ENCODE data around the gene TMBIM1. TPM values are rescaled to one million over a fixed set of nuclear protein-coding genes. Genes with fewer than 3 reads are reported as not detected.

TMBIM1 gene
- total and polyA plus RNA-seq, 2 experiments from 2014 or later, result 18.8 to 25.9 TPM

DNA sequence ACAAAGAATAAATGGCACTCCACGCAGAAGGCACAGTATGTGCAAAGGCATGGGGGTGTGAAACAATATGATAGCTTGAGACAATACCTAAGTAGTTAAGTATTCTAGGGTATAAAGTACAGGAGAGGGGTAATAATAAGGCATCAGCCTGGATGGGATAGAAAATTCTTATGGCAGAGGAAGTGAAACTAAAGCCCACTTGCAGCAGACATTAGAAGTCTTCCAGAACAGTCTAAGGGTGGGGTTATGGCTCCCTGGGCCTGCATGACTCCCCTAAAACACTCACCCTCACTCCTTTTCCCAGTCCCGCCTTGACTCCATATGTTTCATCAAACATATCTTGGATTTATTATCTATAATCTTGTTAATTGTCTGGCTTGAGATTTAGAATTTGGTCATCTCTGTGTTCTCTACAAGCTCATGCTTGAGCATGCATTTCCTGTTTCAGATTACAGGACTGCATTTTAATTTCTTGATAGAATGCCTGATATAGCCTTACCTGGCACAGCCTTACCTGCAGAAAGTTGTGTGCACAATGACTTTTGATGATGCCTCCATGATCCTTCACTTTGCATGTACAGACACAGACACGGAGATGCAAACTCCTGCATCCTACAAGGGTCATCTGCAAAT, 28.5 kb upstream of the TMBIM1 start:
- Histone ChIP-seq H3K27me3 (no peaks in the 10 kb centered on the region), H3K36me3 (no peaks in the 10 kb centered on the region), H3K27ac (no peak overlapping the region), H3K4me1 (ENCODE audit: low read depth) (peaks cover 26% of the 10 kb centered on the region), H3K4me3 (no peak overlapping the region), H3K9me3 (ENCODE audit: low read depth) (no peaks in the 10 kb centered on the region)
- TF ChIP-seq, protein P1, sequence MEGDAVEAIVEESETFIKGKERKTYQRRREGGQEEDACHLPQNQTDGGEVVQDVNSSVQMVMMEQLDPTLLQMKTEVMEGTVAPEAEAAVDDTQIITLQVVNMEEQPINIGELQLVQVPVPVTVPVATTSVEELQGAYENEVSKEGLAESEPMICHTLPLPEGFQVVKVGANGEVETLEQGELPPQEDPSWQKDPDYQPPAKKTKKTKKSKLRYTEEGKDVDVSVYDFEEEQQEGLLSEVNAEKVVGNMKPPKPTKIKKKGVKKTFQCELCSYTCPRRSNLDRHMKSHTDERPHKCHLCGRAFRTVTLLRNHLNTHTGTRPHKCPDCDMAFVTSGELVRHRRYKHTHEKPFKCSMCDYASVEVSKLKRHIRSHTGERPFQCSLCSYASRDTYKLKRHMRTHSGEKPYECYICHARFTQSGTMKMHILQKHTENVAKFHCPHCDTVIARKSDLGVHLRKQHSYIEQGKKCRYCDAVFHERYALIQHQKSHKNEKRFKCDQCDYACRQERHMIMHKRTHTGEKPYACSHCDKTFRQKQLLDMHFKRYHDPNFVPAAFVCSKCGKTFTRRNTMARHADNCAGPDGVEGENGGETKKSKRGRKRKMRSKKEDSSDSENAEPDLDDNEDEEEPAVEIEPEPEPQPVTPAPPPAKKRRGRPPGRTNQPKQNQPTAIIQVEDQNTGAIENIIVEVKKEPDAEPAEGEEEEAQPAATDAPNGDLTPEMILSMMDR (IDR thresholded peaks at IDR 0.05; ENCODE audit: low read depth, low read length), result no peak
- no peak for DNase-seq (ENCODE audit: low read depth in 1 of 2, low spot score in 1 of 2)

- no peak for DNase-seq (ENCODE audit: low read depth in 1 of 2, low spot score in 1 of 2)
- H3K36me3 ChIP-seq, result no peaks in the 10 kb centered on the region
- no peak overlapping the region for H3K4me3 ChIP-seq
- peaks cover 19% of the 10 kb centered on the region for H3K4me1 ChIP-seq (ENCODE audit: low read depth)
- H3K27me3 ChIP-seq, result no peaks in the 10 kb centered on the region
- H3K27ac ChIP-seq, result no peak overlapping the region
- no peaks in the 10 kb centered on the region for H3K9me3 ChIP-seq (ENCODE audit: low read depth)
- TF ChIP-seq, protein P1 (IDR thresholded peaks at IDR 0.05; ENCODE audit: low read depth, low read length), result no peak
These were observed 27.6 kb upstream of the TMBIM1 start for GRCh38 chr2:218319813-218320365.

GRCh38 chr2:218318241-218318640, 25.9 kb upstream of the TMBIM1 start:
- no peak for DNase-seq (ENCODE audit: low read depth in 1 of 2, low spot score in 1 of 2)

GRCh38 chr2:218317835-218318234, 25.5 kb upstream of the TMBIM1 start:
- Histone ChIP-seq H3K36me3 (no peaks in the 10 kb centered on the region), H3K9me3 (ENCODE audit: low read depth) (no peaks in the 10 kb centered on the region), H3K27ac (no peak overlapping the region), H3K27me3 (no peaks in the 10 kb centered on the region), H3K4me1 (ENCODE audit: low read depth) (peaks cover 12% of the 10 kb centered on the region), H3K4me3 (no peak overlapping the region)
- TF ChIP-seq, protein P1 (IDR thresholded peaks at IDR 0.05; ENCODE audit: low read depth, low read length), result no peak
- DNase-seq (ENCODE audit: low read depth in 1 of 2, low spot score in 1 of 2), result no peak

More at GRCh38 chr2:218318241-218318640, 25.9 kb upstream of the TMBIM1 start:
- Histone ChIP-seq H3K4me3 (no peak overlapping the region), H3K9me3 (ENCODE audit: low read depth) (no peaks in the 10 kb centered on the region), H3K27ac (no peak overlapping the region), H3K27me3 (no peaks in the 10 kb centered on the region), H3K36me3 (no peaks in the 10 kb centered on the region), H3K4me1 (ENCODE audit: low read depth) (peaks cover 12% of the 10 kb centered on the region)
- TF ChIP-seq, protein P1 (IDR thresholded peaks at IDR 0.05; ENCODE audit: low read depth, low read length), result no peak

- H3K27me3 ChIP-seq, result no peaks in the 10 kb centered on the region
- TF ChIP-seq, protein P1 (IDR thresholded peaks at IDR 0.05; ENCODE audit: low read depth, low read length), result no peak
- peak overlapping the region; percentile 30 for H3K27ac ChIP-seq
- peaks cover 11% of the 10 kb centered on the region for H3K4me1 ChIP-seq (ENCODE audit: low read depth)
- H3K36me3 ChIP-seq, result no peaks in the 10 kb centered on the region
- no peaks in the 10 kb centered on the region for H3K9me3 ChIP-seq (ENCODE audit: low read depth)
- no peak for DNase-seq (ENCODE audit: low read depth in 1 of 2, low spot score in 1 of 2)
- H3K4me3 ChIP-seq, result no peak overlapping the region
These were observed 25.0 kb upstream of the TMBIM1 start for GRCh38 chr2:218317303-218317630.
